ENCODE measurements around the gene FBXW11.

FBXW11 gene

GRCh38 chr5:171838066-171838465 is 168.4 kb downstream of the FBXW11 start:
- no peak for DNase-seq

GRCh38 chr5:171837522-171837921 is 168.9 kb downstream of the FBXW11 start:
- DNase-seq: no peak

- DNase-seq: no peak
Observed at GRCh38 chr5:171835066-171835465, 171.4 kb downstream of the FBXW11 start.

GRCh38 chr5:171834461-171834860 is 172.0 kb downstream of the FBXW11 start:
- no peak for DNase-seq

GRCh38 chr5:171832775-171833174 is 173.7 kb downstream of the FBXW11 start:
- no peak for DNase-seq

GRCh38 chr5:171830686-171831085 is 175.8 kb downstream of the FBXW11 start:
- peak; percentile 27 for DNase-seq

- DNase-seq: no peak
Observed at GRCh38 chr5:171827162-171827561, 179.3 kb downstream of the FBXW11 start.

GRCh38 chr5:171826132-171826531 is 180.3 kb downstream of the FBXW11 start:
- DNase-seq: no peak

- DNase-seq: peak; percentile 9
Observed at GRCh38 chr5:171825051-171825450, 181.4 kb downstream of the FBXW11 start.

GRCh38 chr5:171823269-171823668 is 183.2 kb downstream of the FBXW11 start:
- no peak for DNase-seq

GRCh38 chr5:171821286-171821685 is 185.2 kb downstream of the FBXW11 start:
- DNase-seq: no peak

GRCh38 chr5:171820561-171820960 is 185.9 kb downstream of the FBXW11 start:
- no peak for DNase-seq

- DNase-seq: no peak
Observed at GRCh38 chr5:171816666-171817065, 189.8 kb downstream of the FBXW11 start.

GRCh38 chr5:171813813-171814490 is 192.5 kb downstream of the FBXW11 start:
- DNase-seq: no peak

- DNase-seq: no peak
Observed at GRCh38 chr5:171813270-171813669, 193.2 kb downstream of the FBXW11 start.
